Smooth muscle cell of the brain vasculature (primary cell): ENCODE data around the gene DEPP1.
"Not testable (repeated sequence)": the region's sequence is repeated elsewhere in the genome, so short reads cannot be mapped to it uniquely, and the experiment has no call there.

ENCODE experiments used
- DNase-seq: peaks from one replicate; pipeline ENCODE4 v3.0.0-alpha.2; 2012; ENCODE audit warnings: low read depth, low spot score

Gene DEPP1, protein sequence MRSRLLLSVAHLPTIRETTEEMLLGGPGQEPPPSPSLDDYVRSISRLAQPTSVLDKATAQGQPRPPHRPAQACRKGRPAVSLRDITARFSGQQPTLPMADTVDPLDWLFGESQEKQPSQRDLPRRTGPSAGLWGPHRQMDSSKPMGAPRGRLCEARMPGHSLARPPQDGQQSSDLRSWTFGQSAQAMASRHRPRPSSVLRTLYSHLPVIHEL

DNA sequence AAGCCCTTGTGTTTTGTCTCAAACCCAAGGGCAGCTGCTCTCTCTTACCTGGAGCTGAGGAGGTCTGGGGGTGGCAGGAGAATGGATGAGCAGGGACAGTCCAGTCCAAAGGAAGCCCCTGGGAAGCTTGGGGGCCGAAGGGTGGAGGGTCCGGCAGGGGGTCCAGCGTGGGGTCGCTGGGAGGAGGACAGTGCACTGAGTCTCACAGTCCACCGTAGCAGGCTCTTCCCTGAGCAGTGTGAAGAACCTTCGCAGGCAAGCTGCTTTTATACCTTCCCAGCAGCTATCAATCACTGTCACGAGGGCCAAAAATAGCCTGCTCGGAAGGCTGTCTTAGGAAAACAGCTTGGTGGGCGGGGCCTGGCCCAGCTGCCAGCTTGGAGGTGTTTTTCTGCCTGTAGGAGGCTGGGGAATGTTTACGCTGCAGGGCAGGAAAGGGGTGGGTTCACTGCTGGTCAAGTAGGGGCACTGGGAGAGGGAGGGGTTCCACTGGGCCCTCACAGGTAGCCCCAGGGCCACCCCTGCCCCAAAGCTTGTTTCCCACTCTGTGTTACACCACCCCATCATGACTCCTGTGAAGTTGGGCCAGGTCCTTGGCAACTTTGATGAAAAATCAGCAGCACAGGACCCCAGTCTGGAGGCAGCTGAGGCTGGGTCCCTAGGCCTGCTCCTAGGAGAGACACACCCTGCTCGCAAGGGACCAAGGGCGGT lies at the start of gene DEPP1:
Gene DEPP1, minus strand, starts transcription at position 240 of the 711 bp plus-strand sequence. CDS start 779 bp downstream, outside the sequence.
- DNase-seq: no peak

DNA sequence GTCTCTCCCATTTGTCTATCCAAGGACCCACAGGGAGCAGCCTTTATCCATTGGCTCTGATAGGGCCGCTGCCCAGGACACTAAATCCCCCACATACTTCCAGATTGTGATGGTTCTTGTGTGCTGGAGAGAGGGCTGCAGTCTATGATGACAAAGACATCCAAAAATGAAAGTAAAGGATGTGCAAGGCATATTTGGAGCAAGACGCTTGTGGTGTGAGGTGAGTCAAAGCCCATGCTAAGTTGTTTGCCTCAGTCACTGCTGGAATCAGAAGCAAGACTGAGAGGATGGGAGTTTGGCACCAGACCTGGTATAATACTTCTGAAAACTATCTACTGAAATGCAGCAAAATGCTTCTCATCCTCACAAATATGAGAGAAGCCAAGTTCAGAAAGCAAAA lies 44.8 kb upstream of the DEPP1 start:
- DNase-seq: no peak

DNA sequence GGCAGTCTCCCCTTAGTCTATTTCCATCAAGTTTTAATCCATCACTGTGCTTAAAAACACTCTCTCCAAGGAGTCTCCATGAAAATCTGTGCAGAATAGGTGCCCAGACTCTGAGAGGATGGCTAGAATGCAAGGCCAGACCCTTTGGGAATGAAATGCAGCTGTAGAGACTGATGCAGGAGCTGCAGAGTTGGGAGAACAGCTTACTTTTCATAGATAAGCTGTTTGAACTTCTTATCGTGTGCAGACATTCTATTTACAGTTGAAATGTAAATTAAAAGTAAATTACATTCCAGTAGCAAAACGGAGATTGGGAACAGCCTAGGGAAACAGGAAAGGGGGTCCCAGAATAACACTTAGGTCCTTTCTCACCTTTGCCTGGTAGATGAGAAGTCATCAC lies 37.0 kb upstream of the DEPP1 start:
- no peak for DNase-seq

DNA sequence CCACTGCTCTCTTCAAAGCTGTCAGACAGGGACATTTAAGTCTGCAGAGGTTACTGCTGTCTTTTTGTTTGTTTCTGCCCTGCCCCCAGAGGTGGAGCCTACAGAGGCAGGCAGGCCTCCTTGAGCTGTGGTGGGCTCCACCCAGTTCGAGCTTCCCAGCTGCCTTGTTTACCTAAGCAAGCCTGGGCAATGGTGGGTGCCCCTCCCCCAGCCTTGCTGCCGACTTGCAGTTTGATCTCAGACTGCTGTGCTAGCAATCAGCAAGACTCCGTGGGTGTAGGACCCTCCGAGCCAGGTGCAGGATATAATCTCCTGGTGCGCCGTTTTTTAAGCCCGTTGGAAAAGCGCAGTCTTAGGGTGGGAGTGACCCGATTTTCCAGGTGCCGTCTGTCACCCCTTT lies 35.9 kb upstream of the DEPP1 start:
- DNase-seq: not testable (repeated sequence)

DNA sequence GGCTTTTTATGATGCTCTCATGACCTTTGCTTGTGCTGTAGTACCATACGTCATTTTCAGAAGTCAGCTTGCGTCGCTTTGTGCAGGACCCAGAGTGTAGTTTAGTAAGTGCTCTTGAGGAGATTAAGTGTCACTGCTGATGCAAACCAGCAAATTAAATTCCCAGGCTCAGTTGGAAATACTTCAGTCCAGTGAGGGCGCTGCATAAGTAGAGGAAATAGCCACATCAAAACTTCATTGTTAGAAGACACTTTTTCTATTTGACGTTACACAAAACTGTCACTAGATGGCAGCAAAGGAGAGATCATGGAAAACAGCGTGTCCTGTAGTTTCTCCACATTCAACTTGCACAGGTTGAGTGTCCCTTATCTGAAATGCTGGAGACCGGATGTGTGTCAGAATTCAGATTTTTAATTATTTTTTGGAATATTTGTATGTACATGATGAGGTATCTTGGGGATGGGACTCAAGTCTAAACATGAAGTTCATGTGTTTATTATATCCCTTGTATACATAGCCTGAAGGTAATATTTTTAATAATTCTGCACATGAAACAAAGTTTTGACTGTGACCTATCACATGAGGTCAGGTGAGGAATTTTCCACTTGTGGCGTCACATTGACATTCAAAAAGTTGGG lies 30.0 kb upstream of the DEPP1 start:
- peak; percentile 62 for DNase-seq

DNA sequence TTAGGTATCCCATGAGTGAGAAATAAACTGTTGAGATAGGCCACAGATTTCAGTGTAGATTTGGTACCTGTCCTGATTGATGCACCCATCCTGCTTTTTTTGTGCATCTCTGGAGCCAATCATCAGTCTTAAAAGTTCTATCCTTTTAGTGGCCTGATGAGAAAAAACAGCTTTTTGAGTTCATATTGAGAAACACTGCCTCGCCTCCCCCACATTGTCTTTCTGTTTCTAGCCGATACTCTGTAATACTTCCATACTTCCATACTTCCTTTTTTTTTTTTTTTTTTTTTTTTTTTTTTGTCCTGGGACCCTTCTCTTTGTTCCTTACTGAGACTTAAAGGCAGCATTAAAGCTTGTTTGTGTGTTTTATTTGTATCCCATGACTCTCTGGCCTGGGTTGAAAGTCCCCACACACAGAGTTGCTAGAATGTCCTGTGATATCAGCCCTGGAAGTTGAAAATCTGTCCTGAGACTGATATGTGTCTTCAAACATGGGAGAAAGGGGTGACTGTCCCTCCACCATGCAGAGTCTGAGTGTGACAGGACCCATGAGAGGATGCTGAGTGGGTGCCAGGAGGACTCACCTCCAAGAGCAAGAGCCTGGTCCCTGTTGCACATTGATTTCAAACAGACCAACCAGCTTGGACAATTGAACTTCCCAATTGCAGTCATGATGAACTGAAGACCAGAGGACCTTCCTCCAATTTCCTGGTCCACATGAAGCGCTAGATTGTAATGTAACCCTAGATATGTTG lies 27.8 kb upstream of the DEPP1 start:
- no peak for DNase-seq

DNA sequence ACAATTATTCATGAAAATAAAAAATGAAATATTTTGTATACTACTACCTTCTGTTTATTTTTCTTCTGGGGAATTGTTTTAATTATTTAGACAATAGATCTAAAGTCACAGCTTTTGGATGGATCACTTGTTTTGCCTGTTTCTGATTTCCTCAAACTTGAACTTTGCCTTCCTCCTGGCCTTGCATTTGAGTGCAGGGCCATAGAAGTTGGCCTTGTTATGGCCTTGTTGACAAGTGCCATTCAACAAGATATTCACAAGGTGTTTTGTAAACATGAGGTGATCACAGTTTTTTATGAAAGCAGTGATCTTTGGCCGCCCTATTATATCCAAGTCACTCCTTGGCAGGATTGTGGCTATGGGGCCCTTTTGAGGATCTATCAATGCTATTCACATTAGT lies 26.7 kb upstream of the DEPP1 start:
- DNase-seq: no peak

DNA sequence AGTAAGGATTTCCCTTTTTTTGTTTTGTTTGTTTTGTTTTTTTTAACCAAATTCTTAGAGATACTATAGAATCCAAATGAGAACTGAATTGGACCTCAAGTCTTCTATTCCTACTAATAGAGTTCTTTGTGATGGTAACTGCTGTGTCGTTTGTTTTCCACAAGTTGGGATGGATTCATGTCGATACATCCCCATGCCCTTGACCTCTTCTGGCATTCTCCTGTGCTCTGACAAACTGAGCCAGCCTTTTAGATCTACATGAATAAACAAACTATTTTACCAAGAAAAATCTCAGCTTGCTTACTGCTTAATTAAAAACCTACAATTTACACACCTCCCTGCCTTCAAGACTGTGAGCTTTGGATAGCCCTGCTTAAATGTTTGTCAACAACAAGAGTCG lies 26.1 kb upstream of the DEPP1 start:
- no peak for DNase-seq

DNA sequence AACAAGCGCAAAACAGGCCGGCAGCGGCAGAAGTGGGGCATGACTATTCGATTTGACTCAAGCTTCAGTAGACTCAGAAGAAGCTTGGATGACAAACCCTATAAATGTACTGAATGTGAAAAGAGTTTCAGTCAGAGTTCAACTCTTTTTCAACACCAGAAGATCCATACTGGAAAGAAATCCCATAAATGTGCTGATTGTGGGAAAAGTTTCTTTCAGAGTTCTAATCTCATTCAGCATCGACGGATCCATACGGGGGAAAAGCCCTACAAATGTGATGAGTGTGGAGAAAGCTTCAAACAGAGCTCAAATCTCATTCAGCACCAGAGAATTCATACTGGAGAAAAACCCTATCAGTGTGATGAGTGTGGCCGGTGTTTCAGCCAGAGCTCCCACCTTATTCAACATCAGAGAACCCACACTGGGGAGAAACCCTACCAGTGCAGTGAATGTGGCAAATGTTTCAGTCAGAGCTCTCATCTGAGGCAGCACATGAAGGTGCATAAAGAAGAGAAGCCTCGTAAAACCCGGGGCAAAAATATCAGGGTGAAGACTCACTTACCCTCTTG lies 24.9 kb upstream of the DEPP1 start:
- no peak for DNase-seq

DNA sequence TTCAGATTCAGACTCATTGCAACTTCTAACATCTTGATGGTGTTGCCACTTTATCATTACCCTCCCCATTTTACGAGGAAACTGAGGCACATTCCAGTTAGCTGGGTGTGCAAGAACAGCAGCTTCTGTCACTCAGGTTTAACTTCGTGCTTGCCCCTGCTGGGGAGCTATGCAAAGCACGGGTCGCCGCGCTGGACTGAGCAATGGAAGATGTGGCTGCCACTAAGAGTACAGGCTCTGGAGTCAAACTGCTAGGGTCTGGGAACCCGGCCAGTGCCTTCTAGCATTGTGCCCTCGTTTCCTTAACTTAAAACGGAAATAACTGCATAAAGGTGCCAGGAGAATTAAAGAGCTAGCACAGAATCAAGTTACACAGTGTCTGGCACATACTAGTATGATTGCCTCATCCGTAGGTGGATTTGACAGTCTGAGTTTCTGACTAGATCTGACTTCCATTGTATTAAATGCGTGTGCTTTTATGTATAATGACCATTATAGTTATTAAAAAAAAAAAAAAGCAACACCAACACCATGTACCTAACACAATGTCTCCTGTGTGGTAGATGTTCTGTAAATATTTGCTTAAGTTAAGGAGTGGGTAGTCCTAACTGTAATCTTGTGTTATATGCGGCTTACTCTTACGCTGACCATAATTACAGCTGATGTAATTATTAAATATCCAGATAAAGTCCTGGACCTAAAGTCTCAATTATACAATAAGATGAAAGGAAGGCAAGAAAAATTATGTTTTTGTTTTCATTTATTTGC lies 23.0 kb upstream of the DEPP1 start:
- DNase-seq: no peak

DNA sequence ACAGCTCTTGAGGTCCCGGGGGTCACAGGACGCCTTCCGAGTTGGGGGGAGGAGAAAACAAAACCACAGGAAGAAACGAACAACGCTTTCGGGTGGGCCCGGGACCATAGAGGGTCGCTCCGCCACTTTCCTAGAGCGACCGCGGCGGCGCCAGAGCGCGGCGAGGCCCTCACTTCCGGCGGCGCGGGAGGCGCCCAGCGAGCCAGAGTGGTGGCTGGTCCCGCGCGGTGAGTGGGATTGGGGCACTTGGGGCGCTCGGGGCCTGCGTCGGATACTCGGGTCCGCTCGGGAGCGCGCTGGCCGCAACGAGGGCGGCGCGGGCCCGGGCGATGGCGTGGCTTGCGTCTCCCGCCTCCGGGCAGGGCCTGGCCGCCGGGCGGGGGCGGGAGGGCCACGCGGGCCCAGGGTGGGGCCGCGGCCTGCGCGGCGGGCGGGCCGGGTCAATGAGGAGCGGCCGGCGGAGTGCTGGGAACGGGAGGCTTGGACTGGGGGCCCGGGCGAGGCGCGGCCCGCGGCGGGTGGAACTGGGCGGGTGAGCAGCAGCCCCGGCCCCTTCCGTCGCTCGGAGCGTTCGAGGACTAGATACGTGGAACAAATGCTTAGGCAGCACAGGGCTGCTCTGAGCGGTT lies 22.3 kb upstream of the DEPP1 start, which contains the start of gene ZNF22:
Gene ZNF22, plus strand, starts transcription at position 172 of the 629 bp plus-strand sequence. CDS start 2,446 bp downstream, outside the sequence.
- no peak for DNase-seq

DNA sequence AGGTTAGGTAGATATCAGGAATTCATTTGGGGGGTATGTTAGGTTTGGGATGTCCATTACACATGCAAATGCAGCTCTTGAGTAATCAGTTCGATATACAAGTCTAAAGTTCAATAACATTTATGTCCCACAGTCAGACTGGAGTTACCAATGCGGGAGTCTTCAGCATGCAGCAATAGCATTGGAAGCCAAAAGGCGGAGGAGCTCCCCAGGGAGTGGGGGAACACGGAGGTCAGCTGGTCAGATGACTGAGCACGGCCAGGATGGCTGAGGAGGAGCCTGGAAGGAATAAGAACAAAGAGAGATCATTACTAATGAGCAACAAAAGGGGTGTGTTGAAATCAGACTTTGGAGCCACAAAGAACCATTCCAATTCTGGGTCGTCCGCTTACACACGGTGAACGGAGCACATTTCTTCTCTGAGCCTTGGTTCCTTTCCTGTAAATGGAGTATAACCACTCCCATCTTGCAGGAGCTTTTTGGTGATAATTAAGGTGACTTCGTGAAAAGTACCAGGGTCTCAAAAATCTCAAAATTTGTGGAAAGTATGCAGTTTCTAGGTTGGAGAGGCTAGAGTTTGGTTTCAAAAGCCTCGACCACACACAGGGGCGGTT lies 21.6 kb upstream of the DEPP1 start:
- DNase-seq: no peak

DNA sequence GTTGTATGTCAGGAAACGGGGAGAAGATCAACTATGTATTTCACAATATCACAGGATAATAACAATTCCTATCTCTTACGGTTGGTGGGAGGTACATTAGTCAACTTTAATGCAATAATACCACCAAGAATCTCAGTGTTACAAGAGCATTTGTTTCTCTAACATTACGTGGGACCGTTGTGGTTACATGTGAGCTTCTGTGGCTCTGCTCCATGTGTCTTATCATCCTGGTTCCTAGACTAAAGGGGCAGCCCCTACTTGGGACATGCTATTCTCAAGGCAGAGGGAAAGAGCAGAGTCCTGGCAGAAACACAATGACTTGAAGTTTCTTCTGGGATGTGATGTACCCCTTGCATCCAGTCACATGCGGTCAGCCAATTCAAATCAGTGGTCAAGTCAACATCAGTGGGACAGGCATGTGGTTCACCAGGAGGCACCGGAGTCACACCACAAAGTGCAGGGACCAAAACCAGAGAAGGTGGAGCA lies 19.6 kb upstream of the DEPP1 start:
- no peak for DNase-seq

DNA sequence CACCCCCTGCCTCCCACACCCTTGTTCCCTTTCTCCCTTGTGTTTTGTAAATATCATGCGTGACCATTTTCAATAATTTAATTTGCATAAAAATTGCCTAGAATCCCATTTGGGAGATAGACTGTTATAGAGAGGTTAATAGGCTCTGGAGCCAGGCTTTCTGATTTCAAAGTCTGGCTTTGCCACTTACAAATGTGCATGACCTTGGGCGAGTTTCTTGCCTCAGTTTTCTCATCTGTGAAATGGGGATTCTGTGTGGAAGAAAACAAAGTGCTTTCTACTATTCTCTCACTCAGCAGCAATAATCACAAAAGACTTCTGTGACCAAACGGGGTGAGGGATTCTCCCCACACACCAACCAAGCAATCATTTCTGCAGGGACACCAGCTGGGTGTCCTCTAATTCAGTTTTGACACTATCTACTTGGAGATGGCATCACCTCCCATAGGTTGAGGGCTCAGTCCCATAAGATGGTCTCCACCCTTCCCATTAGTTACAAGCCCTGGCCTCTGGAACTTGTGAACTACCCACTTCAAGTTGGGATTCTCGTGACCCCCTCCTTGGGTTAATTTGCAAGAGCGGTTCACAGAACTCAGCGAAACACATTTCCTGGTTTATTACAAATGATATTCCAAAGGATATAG lies 18.6 kb upstream of the DEPP1 start:
- DNase-seq: no peak

DNA sequence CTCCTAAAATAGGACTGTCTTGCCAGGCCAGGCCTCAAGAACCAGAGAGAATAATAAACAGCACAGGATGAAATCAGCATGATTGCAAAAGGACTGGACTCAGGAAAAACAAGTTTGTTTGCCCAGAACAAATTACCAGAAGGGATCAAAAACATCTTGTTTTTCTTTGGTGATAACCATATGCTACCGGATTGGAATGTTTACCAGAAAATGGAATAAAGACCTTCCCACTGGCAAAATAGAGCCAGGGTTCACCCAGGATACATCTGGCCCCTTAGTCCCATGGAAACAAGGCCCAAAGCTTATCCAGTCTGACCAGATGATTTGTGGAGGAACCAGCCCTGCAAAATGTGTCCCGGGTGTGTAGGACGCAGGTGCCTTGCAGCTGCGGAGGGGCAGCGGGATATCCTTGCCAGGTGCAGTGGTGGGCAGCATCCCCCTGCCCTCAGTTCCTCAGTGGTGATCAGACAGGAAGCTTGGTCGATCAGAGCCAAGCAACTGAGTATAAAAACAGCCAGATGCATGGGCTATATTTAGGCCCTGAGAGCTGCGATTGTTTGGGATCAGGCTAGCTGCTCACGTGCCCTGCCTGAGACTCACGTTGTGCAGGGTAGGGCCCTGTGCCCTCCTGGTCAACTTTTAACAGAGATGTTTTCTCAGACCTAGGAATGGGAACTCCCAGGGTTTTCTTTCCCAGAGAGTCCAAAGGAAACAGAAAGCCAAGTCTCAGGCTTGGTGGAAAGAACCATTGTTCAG lies 17.5 kb upstream of the DEPP1 start:
- peak; percentile 86 for DNase-seq

DNA sequence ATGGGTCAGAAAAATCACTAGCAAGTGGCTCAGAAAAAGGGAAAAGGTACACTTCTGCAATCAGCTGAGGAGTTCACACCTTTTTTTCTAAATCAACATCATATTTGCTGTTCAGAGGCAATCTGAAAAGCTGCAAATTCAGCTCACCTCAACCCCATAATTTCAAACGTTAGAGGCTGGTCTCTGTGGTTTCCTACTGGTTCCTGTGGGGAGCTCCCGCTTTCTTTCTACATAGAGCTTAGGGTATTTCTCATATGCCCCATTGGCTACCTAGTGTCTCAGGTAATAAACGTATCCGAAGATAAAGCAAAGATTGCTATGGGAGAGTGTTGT lies 16.9 kb upstream of the DEPP1 start:
- no peak for DNase-seq

DNA sequence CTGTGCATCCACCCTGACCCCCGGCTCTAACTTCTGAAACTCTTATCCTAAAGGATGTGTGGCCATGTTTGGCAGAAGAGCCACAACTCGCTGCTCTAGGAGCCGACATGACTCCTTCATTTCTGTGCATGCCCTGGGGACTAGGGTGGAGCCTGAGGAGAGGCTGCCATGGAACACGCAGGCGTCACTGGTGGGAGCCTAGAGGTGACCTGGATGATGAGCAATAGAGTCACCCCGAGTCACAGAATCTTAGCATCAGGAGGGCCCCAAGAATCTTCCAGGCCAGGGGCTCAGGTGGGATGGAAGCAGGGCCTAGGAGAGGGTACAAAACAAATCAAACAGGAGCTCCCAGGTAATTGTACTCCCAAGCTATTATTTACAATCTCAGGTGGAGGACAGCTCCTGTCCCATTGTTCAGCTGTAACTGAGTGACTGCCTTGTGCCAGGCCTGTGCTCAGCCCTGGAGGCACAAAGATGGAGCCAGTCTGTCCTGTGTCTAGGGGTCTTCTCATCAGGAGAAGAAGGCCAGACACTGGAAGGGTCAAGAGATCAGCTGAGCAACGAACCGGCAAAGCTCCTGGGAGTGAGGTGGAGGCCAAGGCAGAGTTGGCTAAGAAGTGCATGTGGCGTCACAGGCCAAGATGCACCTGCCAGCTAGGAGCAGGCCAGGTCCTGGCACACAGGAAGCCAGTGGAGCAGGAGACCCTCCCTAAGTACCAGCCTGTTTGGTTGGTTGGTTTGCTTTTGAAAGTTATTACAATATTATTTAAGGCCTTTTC lies 16.3 kb upstream of the DEPP1 start:
- no peak for DNase-seq
